Adipocyte (in vitro differentiated cells): Measurements from ENCODE around the gene RFXAP.

Experiments used
- DNase-seq: peaks from one replicate; pipeline ENCODE4 v3.0.0-alpha.2; 2015; ENCODE audit warnings: low read depth
- H3K27me3 ChIP-seq: replicated peaks from 2 replicates; pipeline ENCODE4 v1.7.0; 2013; ENCODE audit warnings: mild to moderate bottlenecking, low read length, moderate library complexity; ENCODE audit not compliant: control insufficient read depth, insufficient read depth
- H3K36me3 ChIP-seq: 2 replicates; pipeline ENCODE4 v1.7.0; 2013; ENCODE audit warnings: low read length, mild to moderate bottlenecking, moderate library complexity; ENCODE audit not compliant: control insufficient read depth, insufficient read depth, severe bottlenecking
- H3K4me1 ChIP-seq: 2 replicates; pipeline ENCODE4 v1.7.0; 2013; ENCODE audit warnings: mild to moderate bottlenecking, low read length, moderate library complexity; ENCODE audit not compliant: control insufficient read depth, insufficient read depth
- H3K4me3 ChIP-seq: 2 replicates; pipeline ENCODE4 v1.7.0; 2013; ENCODE audit warnings: mild to moderate bottlenecking, low read length, moderate library complexity
- H3K9ac ChIP-seq: 2 replicates; pipeline ENCODE4 v1.7.0; 2013; ENCODE audit warnings: mild to moderate bottlenecking, low read length, moderate library complexity
- H3K9me3 ChIP-seq: 2 replicates; pipeline ENCODE4 v1.7.0; 2013; ENCODE audit warnings: mild to moderate bottlenecking, low read length, moderate library complexity; ENCODE audit not compliant: control insufficient read depth

RFXAP gene

GRCh38 chr13:36789061-36789460 is 30.0 kb upstream of the RFXAP start:
- Histone ChIP-seq H3K4me3 (no peak overlapping the region), H3K4me1 (no peaks in the 10 kb centered on the region), H3K36me3 (no peaks in the 10 kb centered on the region), H3K9ac (no peak overlapping the region), H3K27me3 (no peaks in the 10 kb centered on the region), H3K9me3 (no peaks in the 10 kb centered on the region)
- DNase-seq, result no peak

- no peak overlapping the region for H3K9ac ChIP-seq
Observed at GRCh38 chr13:36789730-36790129, 29.3 kb upstream of the RFXAP start.

GRCh38 chr13:36794706-36795105 is 24.3 kb upstream of the RFXAP start:
- Histone ChIP-seq H3K36me3 (no peaks in the 10 kb centered on the region), H3K9me3 (no peaks in the 10 kb centered on the region), H3K4me3 (no peak overlapping the region), H3K9ac (no peak overlapping the region), H3K27me3 (peaks cover 4% of the 10 kb centered on the region), H3K4me1 (no peaks in the 10 kb centered on the region)
- DNase-seq, result no peak

More at GRCh38 chr13:36789730-36790129, 29.3 kb upstream of the RFXAP start:
- no peaks in the 10 kb centered on the region for H3K36me3 ChIP-seq
- H3K4me3 ChIP-seq, result no peak overlapping the region
- H3K9me3 ChIP-seq, result no peaks in the 10 kb centered on the region
- H3K27me3 ChIP-seq, result no peaks in the 10 kb centered on the region
- no peaks in the 10 kb centered on the region for H3K4me1 ChIP-seq
- no peak for DNase-seq

- Histone ChIP-seq H3K4me3 (no peak overlapping the region), H3K9ac (no peak overlapping the region), H3K4me1 (no peaks in the 10 kb centered on the region), H3K9me3 (no peaks in the 10 kb centered on the region), H3K36me3 (no peaks in the 10 kb centered on the region), H3K27me3 (peaks cover 4% of the 10 kb centered on the region)
- DNase-seq, result no peak
Observed at GRCh38 chr13:36795463-36795862, 23.6 kb upstream of the RFXAP start.

GRCh38 chr13:36796052-36796451 is 23.0 kb upstream of the RFXAP start:
- Histone ChIP-seq H3K36me3 (no peaks in the 10 kb centered on the region), H3K4me1 (no peaks in the 10 kb centered on the region), H3K9ac (no peak overlapping the region), H3K27me3 (peaks cover 4% of the 10 kb centered on the region), H3K9me3 (no peaks in the 10 kb centered on the region), H3K4me3 (no peak overlapping the region)
- no peak for DNase-seq

GRCh38 chr13:36801035-36801434 is 18.0 kb upstream of the RFXAP start:
- Histone ChIP-seq H3K9ac (no peak overlapping the region), H3K4me3 (no peak overlapping the region)
- DNase-seq, result no peak

GRCh38 chr13:36804588-36804987 is 14.4 kb upstream of the RFXAP start:
- H3K9ac ChIP-seq, result no peak overlapping the region
- H3K4me1 ChIP-seq, result no peaks in the 10 kb centered on the region
- no peaks in the 10 kb centered on the region for H3K36me3 ChIP-seq
- H3K27me3 ChIP-seq, result peaks cover 5% of the 10 kb centered on the region
- DNase-seq, result no peak
- no peaks in the 10 kb centered on the region for H3K9me3 ChIP-seq
- no peak overlapping the region for H3K4me3 ChIP-seq

More at GRCh38 chr13:36801035-36801434, 18.0 kb upstream of the RFXAP start:
- Histone ChIP-seq H3K9me3 (no peaks in the 10 kb centered on the region), H3K27me3 (peaks cover 9% of the 10 kb centered on the region), H3K36me3 (no peaks in the 10 kb centered on the region), H3K4me1 (no peaks in the 10 kb centered on the region)

GRCh38 chr13:36806102-36806501 is 12.9 kb upstream of the RFXAP start:
- Histone ChIP-seq H3K36me3 (no peaks in the 10 kb centered on the region), H3K27me3 (peaks cover 9% of the 10 kb centered on the region), H3K9ac (no peak overlapping the region), H3K4me3 (no peak overlapping the region), H3K4me1 (no peaks in the 10 kb centered on the region), H3K9me3 (no peaks in the 10 kb centered on the region)
- no peak for DNase-seq

GRCh38 chr13:36807616-36808015 is 11.4 kb upstream of the RFXAP start:
- H3K9ac ChIP-seq, result no peak overlapping the region
- no peaks in the 10 kb centered on the region for H3K4me1 ChIP-seq
- no peak for DNase-seq
- H3K36me3 ChIP-seq, result no peaks in the 10 kb centered on the region
- no peak overlapping the region for H3K4me3 ChIP-seq
- no peaks in the 10 kb centered on the region for H3K9me3 ChIP-seq
- peaks cover 14% of the 10 kb centered on the region for H3K27me3 ChIP-seq

- Histone ChIP-seq H3K27me3 (peaks cover 9% of the 10 kb centered on the region), H3K9ac (no peak overlapping the region), H3K4me1 (no peaks in the 10 kb centered on the region), H3K9me3 (no peaks in the 10 kb centered on the region), H3K4me3 (no peak overlapping the region), H3K36me3 (no peaks in the 10 kb centered on the region)
- no peak for DNase-seq
Observed at GRCh38 chr13:36813225-36813624, 5.8 kb upstream of the RFXAP start.

GRCh38 chr13:36814465-36814864 is 4.6 kb upstream of the RFXAP start:
- H3K4me1 ChIP-seq, result no peaks in the 10 kb centered on the region

GRCh38 chr13:36815062-36815461 is 4.0 kb upstream of the RFXAP start:
- Histone ChIP-seq H3K4me3 (no peak overlapping the region), H3K27me3 (peaks cover 7% of the 10 kb centered on the region), H3K36me3 (no peaks in the 10 kb centered on the region), H3K9ac (no peak overlapping the region), H3K9me3 (no peaks in the 10 kb centered on the region), H3K4me1 (peaks cover 4% of the 10 kb centered on the region)
- DNase-seq, result peak; percentile 15

More at GRCh38 chr13:36814465-36814864, 4.6 kb upstream of the RFXAP start:
- no peak overlapping the region for H3K9ac ChIP-seq
- no peaks in the 10 kb centered on the region for H3K9me3 ChIP-seq
- DNase-seq, result no peak
- no peak overlapping the region for H3K4me3 ChIP-seq
- H3K27me3 ChIP-seq, result peaks cover 9% of the 10 kb centered on the region
- no peaks in the 10 kb centered on the region for H3K36me3 ChIP-seq
